HuH-7.5 (cell line): ENCODE measurements around the gene SPATA4.
"Not testable (repeated sequence)": the region's sequence is repeated elsewhere in the genome, so short reads cannot be mapped to it uniquely, and the experiment has no call there.

Experiments used
- DNase-seq: peaks from one replicate; pipeline ENCODE4 v3.0.0; 2011; ENCODE audit warnings: low spot score

SPATA4 gene

DNA sequence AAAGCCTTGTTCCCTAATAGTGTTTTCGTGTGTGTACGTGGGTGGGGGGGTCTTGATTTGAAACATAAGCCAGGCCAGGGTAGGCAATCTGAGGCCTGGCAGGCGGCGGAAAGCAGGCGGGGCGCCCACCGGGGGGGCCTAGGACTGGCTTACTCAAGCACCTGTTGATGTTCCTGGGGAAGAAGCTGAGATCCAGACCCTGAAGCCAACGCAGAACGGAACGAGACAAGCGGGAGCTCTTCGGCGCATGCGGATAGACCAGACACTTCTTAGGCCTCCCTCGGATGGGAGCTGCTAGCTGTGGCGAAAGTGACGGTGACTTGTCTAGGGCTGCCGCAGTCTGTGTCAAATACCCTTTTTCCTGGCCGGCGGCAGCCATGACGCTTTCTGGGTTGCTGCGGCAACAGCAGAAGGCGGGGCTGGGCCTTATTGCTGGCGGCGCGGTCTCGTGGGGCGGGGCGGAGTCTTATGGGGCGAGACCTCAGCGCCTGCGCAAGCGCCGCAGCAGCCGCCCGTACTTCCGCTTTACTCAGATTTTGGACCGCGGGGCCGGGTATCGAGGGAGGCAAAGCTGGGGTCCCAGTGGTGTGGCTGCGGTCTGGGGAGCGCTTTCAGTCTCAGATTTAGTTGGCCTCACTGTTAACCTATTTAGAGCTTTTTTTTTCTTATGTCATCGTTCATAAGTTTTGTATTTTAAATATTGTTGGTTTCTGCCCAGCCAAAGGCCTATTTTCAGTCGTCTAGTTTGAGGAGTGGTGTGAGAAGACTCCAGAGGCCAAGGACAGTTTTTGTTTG is at the start of gene SPATA4:
Gene SPATA4, minus strand, starts transcription at position 402 of the 795 bp plus-strand sequence. Its CDS starts 23 bp downstream, at position 379.
- peak; percentile 37 for DNase-seq

DNA sequence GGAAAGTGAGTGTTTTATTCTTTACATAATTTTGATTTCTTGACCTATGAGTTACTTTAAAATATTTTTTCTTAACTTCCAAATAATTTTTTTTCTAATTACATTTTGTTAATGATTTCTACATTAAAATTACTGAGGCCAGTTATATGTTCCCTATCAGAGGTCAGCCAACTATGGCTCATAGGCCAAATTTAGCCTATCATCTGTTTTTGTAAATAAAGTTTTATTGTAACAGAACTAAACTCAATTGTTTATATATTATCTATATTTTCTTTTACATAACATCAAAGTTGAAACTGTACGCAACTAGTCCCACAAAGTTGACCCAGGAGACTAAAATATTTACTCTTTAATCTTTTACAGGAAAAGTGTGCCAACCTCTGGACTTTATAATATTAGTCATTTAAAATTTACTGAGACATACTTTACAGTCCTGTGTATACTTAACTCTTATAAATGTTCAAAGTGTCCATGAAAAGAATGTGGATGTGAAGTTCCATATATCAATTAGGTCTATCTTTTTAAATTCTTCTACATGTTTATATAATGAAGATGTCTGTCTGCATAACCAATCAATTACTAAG is 47.5 kb upstream of the SPATA4 start:
- no peak for DNase-seq

GRCh38 chr4:176241703-176242102 is 46.3 kb upstream of the SPATA4 start:
- DNase-seq, result no peak

DNA sequence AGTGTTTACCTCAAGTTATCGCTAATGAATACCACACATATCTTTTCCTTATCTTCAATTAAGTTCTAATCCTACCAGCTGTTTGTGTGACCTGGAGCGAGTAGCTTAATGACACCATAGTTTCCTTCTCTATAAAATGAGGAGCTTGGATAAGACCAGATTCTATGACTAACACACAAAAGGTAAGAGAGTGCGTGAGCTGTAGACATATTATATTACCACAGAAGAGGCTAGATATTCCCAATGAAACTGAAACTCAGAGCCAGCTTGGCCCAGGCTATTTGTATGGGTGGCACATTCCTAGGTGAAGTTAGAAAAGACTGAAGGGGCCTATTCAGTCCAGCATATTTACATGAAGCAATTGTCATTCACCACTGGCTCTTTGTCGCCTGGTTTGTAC is 43.4 kb upstream of the SPATA4 start:
- no peak for DNase-seq

- DNase-seq, result no peak
Observed at GRCh38 chr4:176238157-176238610, 42.8 kb upstream of the SPATA4 start.

GRCh38 chr4:176236946-176237345 is 41.6 kb upstream of the SPATA4 start:
- no peak for DNase-seq

- no peak for DNase-seq
Observed at GRCh38 chr4:176230836-176231235, 35.5 kb upstream of the SPATA4 start.

DNA sequence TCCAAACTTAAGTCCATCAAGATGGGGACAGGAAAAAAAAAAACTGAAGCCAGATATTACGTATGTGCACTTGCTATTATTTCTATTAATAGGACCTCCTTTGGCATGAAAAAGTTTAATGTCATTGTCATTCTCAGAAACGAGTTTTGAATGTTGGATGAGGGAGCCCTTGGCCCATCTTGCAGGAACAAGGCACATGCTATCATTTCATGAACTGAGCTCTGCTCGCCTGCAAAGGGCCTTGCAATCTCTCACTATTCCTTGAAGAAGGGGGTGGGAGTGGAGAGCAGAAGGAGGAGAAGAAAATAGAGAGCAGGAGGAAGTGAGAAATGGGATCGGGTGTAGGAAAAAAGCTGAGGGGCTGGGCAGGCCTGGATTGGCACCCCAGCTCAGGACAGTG is 34.3 kb upstream of the SPATA4 start:
- DNase-seq, result no peak

DNA sequence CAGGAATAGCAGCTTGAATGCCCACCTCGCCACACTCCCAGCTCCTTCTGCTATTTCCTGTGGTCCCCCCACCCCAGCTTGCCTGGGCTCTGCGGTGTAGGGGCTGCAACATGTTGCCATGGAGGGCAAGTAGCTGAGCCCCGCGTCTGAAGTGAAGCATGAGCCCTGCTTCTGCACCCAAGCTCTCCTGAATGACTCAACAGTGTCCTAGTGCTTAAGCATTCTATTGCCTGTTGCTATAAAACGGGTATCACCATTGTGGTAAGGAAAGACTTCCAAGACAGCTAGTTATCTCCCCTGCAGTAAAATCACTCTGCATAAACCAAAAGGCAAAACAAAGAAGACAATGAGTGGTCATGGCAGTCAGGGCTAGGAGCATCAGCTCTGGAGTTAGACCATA is 31.4 kb upstream of the SPATA4 start:
- DNase-seq, result no peak

DNA sequence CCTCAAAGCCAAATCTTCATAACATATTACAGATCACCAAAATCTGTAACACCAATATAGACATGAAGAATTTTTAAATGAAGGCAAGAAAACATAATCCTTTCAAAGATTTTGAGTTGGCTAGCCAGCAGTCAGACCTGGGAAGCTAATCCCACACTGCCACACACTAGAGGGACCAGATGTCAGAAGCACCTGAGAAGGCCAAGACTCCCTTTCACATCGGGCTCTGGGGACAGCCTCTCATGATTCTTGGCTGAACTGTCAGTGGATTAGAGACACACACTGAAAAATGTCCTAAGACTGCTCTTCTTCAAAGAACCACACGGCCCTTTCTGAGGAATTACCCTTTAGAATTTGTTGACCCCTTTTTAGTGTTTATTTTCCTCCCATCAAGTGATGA is 28.2 kb upstream of the SPATA4 start:
- no peak for DNase-seq

- no peak for DNase-seq
Observed at GRCh38 chr4:176222149-176222548, 26.8 kb upstream of the SPATA4 start.

- DNase-seq, result no peak
Observed at GRCh38 chr4:176217510-176217909, 22.1 kb upstream of the SPATA4 start.

DNA sequence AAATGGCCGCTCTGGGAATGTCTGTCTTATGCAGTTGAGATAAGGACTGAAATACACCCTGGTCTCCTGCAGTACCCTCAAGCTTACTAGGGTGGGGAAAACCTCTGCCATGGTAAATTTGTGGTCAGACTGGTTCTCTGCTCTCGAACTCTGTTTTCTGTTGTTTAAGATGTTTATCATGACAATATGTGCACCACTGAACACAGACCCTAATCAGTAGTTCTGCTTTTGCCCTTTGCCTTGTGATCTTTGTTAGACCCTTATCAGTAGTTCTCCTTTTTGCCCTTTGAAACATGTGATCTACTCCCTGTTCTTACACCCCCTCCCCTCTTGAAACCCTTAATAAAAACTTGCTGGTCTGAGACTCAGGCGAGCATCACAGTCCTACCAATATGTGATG is 17.0 kb upstream of the SPATA4 start:
- not testable (repeated sequence) for DNase-seq

- no peak for DNase-seq
Observed at GRCh38 chr4:176210579-176211296, 15.4 kb upstream of the SPATA4 start.

- DNase-seq, result no peak
Observed at GRCh38 chr4:176210101-176210500, 14.7 kb upstream of the SPATA4 start.

- DNase-seq, result no peak
Observed at GRCh38 chr4:176209535-176209934, 14.2 kb upstream of the SPATA4 start.

GRCh38 chr4:176207839-176208238 is 12.5 kb upstream of the SPATA4 start:
- DNase-seq, result no peak

GRCh38 chr4:176205299-176205698 is 9.9 kb upstream of the SPATA4 start:
- DNase-seq, result no peak

DNA sequence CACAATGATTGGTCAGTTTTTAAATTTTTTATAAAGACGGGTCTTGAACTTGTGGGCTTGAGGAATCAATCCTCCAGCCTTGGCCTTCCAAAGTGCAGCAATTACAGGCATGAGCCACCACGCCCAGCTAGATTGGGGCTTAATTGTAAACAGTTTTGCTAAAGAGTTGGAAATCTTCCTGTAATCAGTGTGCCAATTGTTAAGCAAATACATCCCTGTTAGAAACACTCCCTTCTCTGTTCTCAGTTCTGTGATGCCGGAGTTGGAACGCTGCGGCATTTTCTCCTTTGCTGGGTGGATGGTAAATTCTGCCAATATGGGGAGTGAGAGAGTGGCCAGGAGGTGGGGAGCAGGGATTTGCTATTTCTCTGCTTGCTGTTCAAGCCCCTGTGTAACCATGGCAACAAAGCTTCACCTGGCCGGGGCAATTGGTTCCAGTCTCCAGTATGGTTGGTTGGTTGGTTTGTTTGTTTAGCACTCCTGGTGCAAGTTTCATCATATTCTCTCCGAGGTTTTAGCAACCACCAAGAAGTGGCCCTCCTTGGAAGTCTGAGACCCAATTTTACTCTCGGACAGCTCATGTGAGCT is 3.0 kb upstream of the SPATA4 start:
- DNase-seq, result no peak

- DNase-seq, result no peak
Observed at GRCh38 chr4:176193938-176194337, 1.4 kb downstream of the SPATA4 start.

DNA sequence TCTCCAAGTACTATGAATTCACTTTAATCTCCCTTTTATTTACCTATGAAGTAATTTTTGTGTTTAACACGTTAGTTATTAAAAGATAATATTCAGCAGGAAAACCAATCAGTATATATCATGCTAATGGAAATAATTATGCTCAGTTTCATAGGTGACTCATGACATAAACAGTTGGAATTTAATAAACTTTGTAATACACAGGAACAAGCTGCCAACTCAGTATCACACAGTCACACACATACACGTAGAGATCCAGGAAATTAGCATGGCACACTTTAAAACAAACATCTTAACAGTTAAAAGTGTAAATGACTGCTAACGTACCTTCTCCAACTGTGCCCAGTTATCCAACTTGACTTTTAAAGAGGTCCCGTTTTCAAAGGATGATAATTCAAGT is 2.3 kb downstream of the SPATA4 start:
- no peak for DNase-seq

GRCh38 chr4:176191974-176192373 is 3.4 kb downstream of the SPATA4 start:
- DNase-seq, result no peak
